Astrocyte (in vitro differentiated cells and primary cell): ENCODE data around the gene NANOGP8. TPM values are rescaled to one million over a fixed set of nuclear protein-coding genes. Genes with fewer than 3 reads are reported as not detected.

Experiments
- DNase-seq: peaks from one replicate; pipeline ENCODE4 v3.0.0-alpha.2; 2010; ENCODE audit warnings: low read depth
- FAIRE-seq: peaks from 2 replicates; lab custom pipeline; 2011; peaks lifted over from hg19 to GRCh38; lab: Jason Lieb, UNC
- H2AFZ ChIP-seq: 2 replicates; pipeline ENCODE4 v1.6.0; 2012; ENCODE audit warnings: low read depth, low read length, inconsistent platforms
- H3K27ac ChIP-seq: 2 replicates; pipeline ENCODE4 v1.5.1; 2011; ENCODE audit warnings: low read depth, low read length, inconsistent platforms
- H3K27me3 ChIP-seq: 2 replicates; pipeline ENCODE4 v1.6.0; 2011; ENCODE audit warnings: low read length, inconsistent platforms; ENCODE audit not compliant: insufficient read depth
- H3K36me3 ChIP-seq: 2 replicates; pipeline ENCODE4 v1.5.1; 2011; ENCODE audit warnings: low read length, inconsistent platforms; ENCODE audit not compliant: insufficient read depth
- H3K4me1 ChIP-seq: 2 replicates; pipeline ENCODE4 v1.5.1; 2011; ENCODE audit warnings: low read length, inconsistent platforms; ENCODE audit not compliant: insufficient read depth
- H3K4me2 ChIP-seq: 2 replicates; pipeline ENCODE4 v1.6.0; 2012; ENCODE audit warnings: low read length, inconsistent platforms
- H3K4me3 ChIP-seq: 2 replicates; pipeline ENCODE4 v1.5.1; 2011; ENCODE audit warnings: low read depth, mild to moderate bottlenecking, low read length, inconsistent platforms; ENCODE audit not compliant: insufficient read depth
- H3K79me2 ChIP-seq: 2 replicates; pipeline ENCODE4 v1.6.0; 2012; ENCODE audit warnings: mild to moderate bottlenecking, low read length, inconsistent platforms; ENCODE audit not compliant: insufficient read depth
- H3K9ac ChIP-seq: 2 replicates; pipeline ENCODE4 v1.6.0; 2012; ENCODE audit warnings: mild to moderate bottlenecking, low read length, inconsistent platforms
- H3K9me3 ChIP-seq: 2 replicates; pipeline ENCODE4 v1.5.1; 2012; ENCODE audit warnings: low read depth, mild to moderate bottlenecking, low read length, inconsistent platforms; ENCODE audit not compliant: insufficient read depth
- H4K20me1 ChIP-seq: 2 replicates; pipeline ENCODE4 v1.6.0; 2012; ENCODE audit warnings: low read length, inconsistent platforms; ENCODE audit not compliant: insufficient read depth
- H3K27ac Mint-ChIP-seq: one replicate; pipeline ENCODE4 v1.8.0; 2021; ENCODE audit warnings: mild to moderate bottlenecking, mixed read lengths; ENCODE audit not compliant: unreplicated experiment
- H3K27me3 Mint-ChIP-seq: one replicate; pipeline ENCODE4 v1.8.0; 2021; ENCODE audit warnings: low read depth, mixed read lengths; ENCODE audit not compliant: unreplicated experiment
- H3K36me3 Mint-ChIP-seq: one replicate; pipeline ENCODE4 v1.8.0; 2021; ENCODE audit warnings: low read depth, mixed read lengths; ENCODE audit not compliant: unreplicated experiment
- H3K4me1 Mint-ChIP-seq: one replicate; pipeline ENCODE4 v1.8.0; 2021; ENCODE audit warnings: low read depth, mixed read lengths; ENCODE audit not compliant: unreplicated experiment
- H3K4me3 Mint-ChIP-seq: one replicate; pipeline ENCODE4 v1.8.0; 2021; ENCODE audit warnings: mild to moderate bottlenecking, moderate library complexity, mixed read lengths; ENCODE audit not compliant: unreplicated experiment
- H3K9me3 Mint-ChIP-seq: one replicate; pipeline ENCODE4 v1.8.0; 2021; ENCODE audit warnings: mild to moderate bottlenecking, mixed read lengths; ENCODE audit not compliant: unreplicated experiment
- EZH2 ChIP-seq: IDR thresholded peaks from 2 replicates; pipeline ENCODE4 v1.6.1; 2012; ENCODE audit warnings: mild to moderate bottlenecking, low read length, inconsistent platforms; ENCODE audit not compliant: insufficient read depth
- total RNA-seq: library from RNA; stranded (reverse); gene quantifications from 2 replicates; pipeline ENCODE4 v1.2.1, GENCODE V29; 2021
- TF ChIP-seq, protein P1 (sequence below): IDR thresholded peaks from 2 replicates; pipeline ENCODE4 v1.5.1; 2011; ENCODE audit warnings: low read depth, mild to moderate bottlenecking, inconsistent platforms, low read length, moderate library complexity; ENCODE audit not compliant: insufficient read depth

Gene NANOGP8
- total RNA-seq, 1 donor from 2014 or later, result not detected

- peaks cover 4% of the 10 kb centered on the region for H3K4me1 Mint-ChIP-seq
- Histone ChIP-seq H3K4me1 (no peaks in the 10 kb centered on the region), H4K20me1 (no peaks in the 10 kb centered on the region), H3K27ac (no peak overlapping the region), H3K79me2 (no peaks in the 10 kb centered on the region), H3K9ac (no peak overlapping the region), H3K9me3 (no peaks in the 10 kb centered on the region), H3K4me2 (no peak overlapping the region), H3K4me3 (no peak overlapping the region), H3K27me3 (no peaks in the 10 kb centered on the region), H3K36me3 (no peaks in the 10 kb centered on the region), H2AFZ (no peak overlapping the region)
- no peak for FAIRE-seq
- no peak overlapping the region for H3K4me3 Mint-ChIP-seq
- TF ChIP-seq EZH2, result no peak
- TF ChIP-seq, protein P1, sequence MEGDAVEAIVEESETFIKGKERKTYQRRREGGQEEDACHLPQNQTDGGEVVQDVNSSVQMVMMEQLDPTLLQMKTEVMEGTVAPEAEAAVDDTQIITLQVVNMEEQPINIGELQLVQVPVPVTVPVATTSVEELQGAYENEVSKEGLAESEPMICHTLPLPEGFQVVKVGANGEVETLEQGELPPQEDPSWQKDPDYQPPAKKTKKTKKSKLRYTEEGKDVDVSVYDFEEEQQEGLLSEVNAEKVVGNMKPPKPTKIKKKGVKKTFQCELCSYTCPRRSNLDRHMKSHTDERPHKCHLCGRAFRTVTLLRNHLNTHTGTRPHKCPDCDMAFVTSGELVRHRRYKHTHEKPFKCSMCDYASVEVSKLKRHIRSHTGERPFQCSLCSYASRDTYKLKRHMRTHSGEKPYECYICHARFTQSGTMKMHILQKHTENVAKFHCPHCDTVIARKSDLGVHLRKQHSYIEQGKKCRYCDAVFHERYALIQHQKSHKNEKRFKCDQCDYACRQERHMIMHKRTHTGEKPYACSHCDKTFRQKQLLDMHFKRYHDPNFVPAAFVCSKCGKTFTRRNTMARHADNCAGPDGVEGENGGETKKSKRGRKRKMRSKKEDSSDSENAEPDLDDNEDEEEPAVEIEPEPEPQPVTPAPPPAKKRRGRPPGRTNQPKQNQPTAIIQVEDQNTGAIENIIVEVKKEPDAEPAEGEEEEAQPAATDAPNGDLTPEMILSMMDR, result no peak
- no peak overlapping the region for H3K27ac Mint-ChIP-seq
- no peaks in the 10 kb centered on the region for H3K36me3 Mint-ChIP-seq
- H3K9me3 Mint-ChIP-seq, result no peaks in the 10 kb centered on the region
- DNase-seq, result no peak
- H3K27me3 Mint-ChIP-seq, result no peaks in the 10 kb centered on the region
These were observed 41.6 kb downstream of the NANOGP8 start for GRCh38 chr15:35043373-35044095.

- Histone ChIP-seq H3K79me2 (no peaks in the 10 kb centered on the region), H3K27ac (no peak overlapping the region), H3K27me3 (no peaks in the 10 kb centered on the region), H3K36me3 (no peaks in the 10 kb centered on the region), H2AFZ (no peak overlapping the region), H3K4me2 (no peak overlapping the region), H3K4me3 (no peak overlapping the region), H4K20me1 (no peaks in the 10 kb centered on the region), H3K9me3 (no peaks in the 10 kb centered on the region), H3K9ac (no peak overlapping the region), H3K4me1 (no peaks in the 10 kb centered on the region)
- H3K27me3 Mint-ChIP-seq, result no peaks in the 10 kb centered on the region
- no peak overlapping the region for H3K4me3 Mint-ChIP-seq
- no peak overlapping the region for H3K27ac Mint-ChIP-seq
- no peaks in the 10 kb centered on the region for H3K9me3 Mint-ChIP-seq
- no peaks in the 10 kb centered on the region for H3K36me3 Mint-ChIP-seq
- FAIRE-seq (no peak), DNase-seq (no peak)
- H3K4me1 Mint-ChIP-seq, result peaks cover 4% of the 10 kb centered on the region
- TF ChIP-seq EZH2, result no peak
- TF ChIP-seq, protein P1, result no peak
These were observed 44.5 kb downstream of the NANOGP8 start for GRCh38 chr15:35040339-35041255.
